Naive thymus-derived CD4-positive, alpha-beta T cell (primary cell): ENCODE measurements around the gene NOP56. TPM values are rescaled to one million over a fixed set of nuclear protein-coding genes. Genes with fewer than 3 reads are reported as not detected.

Experiments used
- ATAC-seq: fragments of 150-1000 bp; cut with Tn5 transposase; 2 replicates; pipeline ENCODE4 v1.10.0; 2021; ENCODE audit warnings: mild to moderate bottlenecking, moderate library complexity
- CTCF ChIA-PET: fragments of 350-600 bp; sonication (Branson Sonifier 250); formaldehyde crosslinking; loops from one replicate; lab custom pipeline; 2021; ENCODE audit warnings: antibody characterized with exemption; lab: Charles Lee
- POLR2A ChIA-PET: fragments of 350-600 bp; sonication (Branson Sonifier 250); formaldehyde crosslinking; loops from one replicate; lab custom pipeline; 2021; ENCODE audit warnings: antibody characterized with exemption, inconsistent platforms; lab: Charles Lee
- DNase-seq, 9 donors: peaks; one replicate each; pipeline versions ENCODE4 v3.0.0 to v3.0.0-alpha.2; 2020 to 2022; ENCODE audit warnings: mixed read lengths in 1 of 9
- H3K27ac ChIP-seq: one replicate; pipeline ENCODE4 v1.7.0; 2013; ENCODE audit warnings: mild to moderate bottlenecking, low read depth, low read length, moderate library complexity
- H3K27me3 ChIP-seq, 2 donors: one replicate each; pipeline ENCODE4 v1.7.0; 2013; ENCODE audit warnings: low read length in 2 of 2, mild to moderate bottlenecking in 2 of 2, moderate library complexity in 2 of 2; ENCODE audit not compliant: control insufficient read depth in 2 of 2, insufficient read depth in 2 of 2
- H3K36me3 ChIP-seq, 3 experiments: 1 replicate in 2 of 3; 2 replicates in 1 of 3; pipeline ENCODE4 v1.7.0; 2013; ENCODE audit warnings: low read length in 3 of 3, mild to moderate bottlenecking in 3 of 3, moderate library complexity in 1 of 3; ENCODE audit not compliant: insufficient read depth in 3 of 3, control insufficient read depth in 2 of 3
- H3K4me1 ChIP-seq, 2 donors: one replicate each; pipeline ENCODE4 v1.7.0; 2013; ENCODE audit warnings: low read length in 2 of 2, mild to moderate bottlenecking in 2 of 2, moderate library complexity in 1 of 2; ENCODE audit not compliant: control insufficient read depth in 2 of 2, insufficient read depth in 2 of 2
- H3K4me3 ChIP-seq: 2 replicates; pipeline ENCODE4 v1.7.0; 2013; ENCODE audit warnings: mild to moderate bottlenecking, low read length
- H3K9me3 ChIP-seq, 3 experiments: 1 replicate in 2 of 3; 2 replicates in 1 of 3; pipeline ENCODE4 v1.7.0; 2013; ENCODE audit warnings: low read length in 3 of 3; ENCODE audit not compliant: control insufficient read depth in 2 of 3
- H3K27ac Mint-ChIP-seq, 9 donors: one replicate each; pipeline ENCODE4 v1.8.0; 2020 to 2022; ENCODE audit warnings: mixed read lengths in 9 of 9, mild to moderate bottlenecking in 8 of 9, moderate library complexity in 5 of 9, inconsistent platforms in 2 of 9
- H3K27me3 Mint-ChIP-seq, 5 donors: one replicate each; pipeline ENCODE4 v1.8.0; 2021 to 2022; ENCODE audit warnings: mixed read lengths in 5 of 5, mild to moderate bottlenecking in 1 of 5
- H3K36me3 Mint-ChIP-seq, 5 donors: one replicate each; pipeline ENCODE4 v1.8.0; 2020 to 2022; ENCODE audit warnings: mixed read lengths in 5 of 5, mild to moderate bottlenecking in 3 of 5, inconsistent platforms in 1 of 5
- H3K4me1 Mint-ChIP-seq, 7 donors: one replicate each; pipeline ENCODE4 v1.8.0; 2020 to 2022; ENCODE audit warnings: mixed read lengths in 7 of 7, mild to moderate bottlenecking in 3 of 7, inconsistent platforms in 1 of 7
- H3K4me3 Mint-ChIP-seq, 10 donors: one replicate each; pipeline ENCODE4 v1.8.0; 2020 to 2022; ENCODE audit warnings: mild to moderate bottlenecking in 10 of 10, mixed read lengths in 10 of 10, moderate library complexity in 6 of 10, inconsistent platforms in 2 of 10
- H3K9me3 Mint-ChIP-seq, 11 donors: one replicate each; pipeline ENCODE4 v1.8.0; 2020 to 2022; ENCODE audit warnings: mixed read lengths in 11 of 11, mild to moderate bottlenecking in 4 of 11, inconsistent platforms in 1 of 11, moderate library complexity in 1 of 11
- intact Hi-C, 2 donors: fragments of 100-400 bp; cut with micrococcal nuclease; formaldehyde crosslinking; loops; one replicate each; pipeline ENCODE4 v1.15.1; 2023
- polyA plus RNA-seq, 2 donors: library from polyadenylated mRNA; unstranded; fragments of 300-500 nt; fragmentation: Illumina TruSeq; gene quantifications; one replicate each; pipeline ENCODE4 v1.2.3, GENCODE V29; 2021
- total RNA-seq, 6 experiments: library from RNA in 5 of 6; stranded (reverse) in 5 of 6; gene quantifications; 1 replicate in 5 of 6; 2 replicates in 1 of 6; pipeline ENCODE4 v1.2.3 and lab custom pipeline; 2021 to 2026

The NOP56 gene
- total and polyA plus RNA-seq, 7 experiments from 2014 or later: 89.0 to 375 (median 270) TPM

- Histone ChIP-seq H3K27me3 (no peaks in the 10 kb centered on the region), H3K4me3 (no peak overlapping the region), H3K36me3 (no peaks in the 10 kb centered on the region), H3K4me1 (peaks cover 0 to 9% of the 10 kb centered on the region in 2 donors), H3K27ac (no peak overlapping the region), H3K9me3 (no peaks in the 10 kb centered on the region)
- Mint-ChIP-seq H3K9me3 (peaks cover 0 to 2% (median 0%) of the 10 kb centered on the region in 11 donors), H3K27me3 (peaks cover 0 to 27% (median 12%) of the 10 kb centered on the region in 5 donors), H3K27ac (peak overlapping the region in 1 of 9 donors; percentile 36), H3K4me1 (peaks cover 0 to 11% (median 6%) of the 10 kb centered on the region in 7 donors), H3K36me3 (peaks cover 0 to 17% (median 0%) of the 10 kb centered on the region in 5 donors), H3K4me3 (no peak overlapping the region)
- intact Hi-C loops: no loop called here
- DNase-seq: no peak
- CTCF ChIA-PET: interaction anchor here (1.7 kb wide), 1 partner anchor 10 kb away, joined by 9 read pairs; no protein-coding TSS in a partner anchor
- peak; percentile 51 for ATAC-seq
- POLR2A ChIA-PET: interaction anchor here (1.8 kb wide), 1 partner anchor 15 kb away, joined by 12 read pairs; the partner anchor contains the start of gene NOP56
These were observed 15.2 kb upstream of the NOP56 start for GRCh38 chr20:2637246-2637645.

GRCh38 chr20:2640260-2640659, 12.2 kb upstream of the NOP56 start:
- Histone ChIP-seq H3K4me3 (no peak overlapping the region), H3K36me3 (no peaks in the 10 kb centered on the region), H3K4me1 (peaks cover 0 to 9% of the 10 kb centered on the region in 2 donors), H3K9me3 (no peaks in the 10 kb centered on the region), H3K27ac (no peak overlapping the region), H3K27me3 (no peaks in the 10 kb centered on the region)
- no peak overlapping the region for H3K4me3 Mint-ChIP-seq
- peaks cover 0 to 4% (median 0%) of the 10 kb centered on the region in 5 donors for H3K27me3 Mint-ChIP-seq
- peaks cover 0 to 2% (median 0%) of the 10 kb centered on the region in 11 donors for H3K9me3 Mint-ChIP-seq
- H3K27ac Mint-ChIP-seq: no peak overlapping the region
- DNase-seq (no peak), ATAC-seq (no peak)
- CTCF ChIA-PET: no interaction called here
- POLR2A ChIA-PET: no interaction called here
- peaks cover 0 to 11% (median 6%) of the 10 kb centered on the region in 7 donors for H3K4me1 Mint-ChIP-seq
- H3K36me3 Mint-ChIP-seq: peaks cover 0 to 17% (median 0%) of the 10 kb centered on the region in 5 donors
- intact Hi-C loops: no loop called here

- ATAC-seq (no peak), DNase-seq (no peak)
- no peaks in the 10 kb centered on the region for H3K9me3 ChIP-seq
- Mint-ChIP-seq H3K27me3 (no peaks in the 10 kb centered on the region), H3K36me3 (peaks cover 0 to 17% (median 0%) of the 10 kb centered on the region in 5 donors), H3K4me3 (no peak overlapping the region), H3K9me3 (peaks cover 0 to 2% (median 0%) of the 10 kb centered on the region in 11 donors), H3K4me1 (peaks cover 0 to 11% (median 6%) of the 10 kb centered on the region in 7 donors), H3K27ac (no peak overlapping the region)
- H3K27me3 ChIP-seq: no peaks in the 10 kb centered on the region
- ChIA-PET CTCF (no interaction called here), POLR2A (interaction anchor here (3.4 kb wide), 1 partner anchor 12 kb away, joined by 13 read pairs; the partner anchor contains the start of gene NOP56)
- no peaks in the 10 kb centered on the region for H3K36me3 ChIP-seq
- H3K4me1 ChIP-seq: peaks cover 0 to 9% of the 10 kb centered on the region in 2 donors
- no peak overlapping the region for H3K4me3 ChIP-seq
- H3K27ac ChIP-seq: no peak overlapping the region
- intact Hi-C loops: no loop called here
These were observed 11.5 kb upstream of the NOP56 start for GRCh38 chr20:2640899-2641298.

- Histone ChIP-seq H3K4me1 (no peaks in the 10 kb centered on the region), H3K27ac (no peak overlapping the region), H3K9me3 (no peaks in the 10 kb centered on the region), H3K27me3 (no peaks in the 10 kb centered on the region), H3K36me3 (no peaks in the 10 kb centered on the region), H3K4me3 (no peak overlapping the region)
- Mint-ChIP-seq H3K27me3 (no peaks in the 10 kb centered on the region), H3K9me3 (no peaks in the 10 kb centered on the region), H3K4me3 (no peak overlapping the region), H3K36me3 (peaks cover 0 to 17% (median 0%) of the 10 kb centered on the region in 5 donors), H3K4me1 (peaks cover 3 to 17% (median 6%) of the 10 kb centered on the region in 7 donors), H3K27ac (peak overlapping the region in 1 of 9 donors; percentile 65)
- ChIA-PET POLR2A (interaction anchor here (0.7 to 3.4 kb wide), 3 partner anchors 9 to 22 kb away, joined by 3 to 13 read pairs (median 3); partner anchors contain the start of gene NOP56), CTCF (no interaction called here)
- intact Hi-C loops: no loop called here
- DNase-seq (no peak), ATAC-seq (no peak)
These were observed 8.7 kb upstream of the NOP56 start for GRCh38 chr20:2643708-2644107.

GRCh38 chr20:2652724-2653555, 508 bp downstream of the NOP56 start:
- no peaks in the 10 kb centered on the region for H3K9me3 Mint-ChIP-seq
- peaks cover 13 to 46% (median 34%) of the 10 kb centered on the region in 7 donors for H3K4me1 Mint-ChIP-seq
- Histone ChIP-seq H3K4me1 (peaks cover 22 to 26% of the 10 kb centered on the region in 2 donors), H3K27ac (peak overlapping the region; percentile 90), H3K27me3 (no peaks in the 10 kb centered on the region), H3K4me3 (peak overlapping the region; percentile 82), H3K9me3 (no peaks in the 10 kb centered on the region), H3K36me3 (peaks cover 28 to 44% (median 32%) of the 10 kb centered on the region in 3 experiments)
- CTCF ChIA-PET: no interaction called here
- intact Hi-C loops: loop anchor here (1.0 to 5.0 kb wide), 11 partner anchors 11 to 1426 kb away; partner anchors contain the start of genes IDH3B (in 2 of the 2), PTPRA (in 2 of the 2), SNRPB (in 2 of the 2) and FKBP1A (in 1 of the 2)
- H3K36me3 Mint-ChIP-seq: peaks cover 14 to 42% (median 22%) of the 10 kb centered on the region in 5 donors
- peak; percentile 59 for ATAC-seq
- POLR2A ChIA-PET: interaction anchor here (0.6 to 6.8 kb wide), 17 partner anchors 8 to 1238 kb away, joined by 3 to 183 read pairs (median 5); partner anchors contain the start of genes IDH3B, PTPRA and SNRPB
- DNase-seq: no peak
- no peaks in the 10 kb centered on the region for H3K27me3 Mint-ChIP-seq
- peak overlapping the region; percentile 86 to 92 (median 89) for H3K4me3 Mint-ChIP-seq
- H3K27ac Mint-ChIP-seq: peak overlapping the region; percentile 78 to 92 (median 86)

GRCh38 chr20:2653556-2654383, 1.3 kb downstream of the NOP56 start:
- DNase-seq (no peak), ATAC-seq (no peak)
- Histone ChIP-seq H3K27me3 (no peaks in the 10 kb centered on the region), H3K4me3 (peak overlapping the region; percentile 82), H3K27ac (peak overlapping the region; percentile 90), H3K9me3 (no peaks in the 10 kb centered on the region), H3K4me1 (peaks cover 22 to 26% of the 10 kb centered on the region in 2 donors), H3K36me3 (peaks cover 37 to 52% (median 37%) of the 10 kb centered on the region in 3 experiments)
- peaks cover 13 to 42% (median 33%) of the 10 kb centered on the region in 7 donors for H3K4me1 Mint-ChIP-seq
- H3K27ac Mint-ChIP-seq: peak overlapping the region; percentile 78 to 92 (median 86)
- intact Hi-C loops: loop anchor here (2.0 to 5.0 kb wide), 6 partner anchors 129 to 1426 kb away; partner anchors contain the start of genes PTPRA (in 2 of the 2), FKBP1A (in 1 of the 2), MRPS26 (in 1 of the 2) and RAD21L1 (in 1 of the 2)
- ChIA-PET CTCF (no interaction called here), POLR2A (interaction anchor here (0.6 to 6.8 kb wide), 6 partner anchors 9 to 183 kb away, joined by 3 to 183 read pairs (median 16); partner anchors contain the start of genes IDH3B and SNRPB)
- H3K4me3 Mint-ChIP-seq: peak overlapping the region; percentile 86 to 92 (median 89)
- H3K9me3 Mint-ChIP-seq: no peaks in the 10 kb centered on the region
- H3K36me3 Mint-ChIP-seq: peaks cover 14 to 48% (median 26%) of the 10 kb centered on the region in 5 donors
- no peaks in the 10 kb centered on the region for H3K27me3 Mint-ChIP-seq
